Testis (tissue), 2 donors: ENCODE measurements around the gene IMP4.

Source experiments
- CTCF ChIP-seq, 3 experiments: fragments of 450-650 bp in 2 of 3; fragments of 200-600 bp in 1 of 3; sonication (generic) in 1 of 3; IDR thresholded peaks; one replicate each; pipeline ENCODE4 v1.5.1; 2016 to 2019; ENCODE audit warnings: antibody characterized with exemption in 3 of 3, mild to moderate bottlenecking in 2 of 3, moderate library complexity in 1 of 3
- POLR2A ChIP-seq: fragments of 450-650 bp; IDR thresholded peaks from one replicate; pipeline ENCODE4 v1.6.1; 2017; ENCODE audit warnings: antibody characterized with exemption, mild to moderate bottlenecking, moderate library complexity

GRCh38 chr2:130347220-130347925 is 4.7 kb downstream of the IMP4 start:
- TF ChIP-seq CTCF (IDR thresholded peaks at IDR 0.05): no peak
- no peak for TF ChIP-seq POLR2A
